Vagina (tissue), 2 donors: ENCODE results near the gene RICTOR. TPM values are rescaled to one million over a fixed set of nuclear protein-coding genes. Genes with fewer than 3 reads are reported as not detected.

Source experiments
- DNase-seq, 2 donors: peaks; one replicate each; pipeline ENCODE4 v3.0.0-alpha.2; 2017; ENCODE audit errors: extremely low spot score in 2 of 2
- H3K27ac ChIP-seq: fragments of 200-600 bp; sonication (generic); one replicate; pipeline ENCODE4 v1.5.1; 2019
- H3K27me3 ChIP-seq: fragments of 200-600 bp; sonication (generic); one replicate; pipeline ENCODE4 v1.5.1; 2019
- H3K36me3 ChIP-seq, 2 donors: fragments of 200-600 bp; sonication (generic); one replicate each; pipeline ENCODE4 v1.5.1; 2017 to 2019
- H3K4me1 ChIP-seq: fragments of 200-600 bp; sonication (generic); one replicate; pipeline ENCODE4 v1.5.1; 2019
- H3K4me3 ChIP-seq, 2 donors: fragments of 200-600 bp; sonication (generic); 1 replicate in 1 of 2; 2 replicates in 1 of 2; pipeline ENCODE4 v1.5.1; 2016 to 2019
- H3K9me3 ChIP-seq: fragments of 200-600 bp; sonication (generic); one replicate; pipeline ENCODE4 v1.5.1; 2019
- CTCF ChIP-seq, 3 experiments: fragments of 450-650 bp in 2 of 3; fragments of 200-600 bp in 1 of 3; sonication (generic) in 1 of 3; IDR thresholded peaks; one replicate each; pipeline ENCODE4 v1.5.1; 2017 to 2019; ENCODE audit warnings: antibody characterized with exemption in 3 of 3, mild to moderate bottlenecking in 2 of 3, moderate library complexity in 2 of 3
- POLR2A ChIP-seq, 2 donors: fragments of 450-650 bp; IDR thresholded peaks; one replicate each; pipeline ENCODE4 v1.6.1; 2017; ENCODE audit warnings: antibody characterized with exemption in 2 of 2, mild to moderate bottlenecking in 2 of 2, moderate library complexity in 2 of 2
- POLR2AphosphoS5 ChIP-seq, 2 donors: sonication (generic); formaldehyde crosslinking; IDR thresholded peaks; one replicate each; pipeline ENCODE4 v1.9.0; 2017; ENCODE audit warnings: antibody characterized with exemption in 2 of 2, mild to moderate bottlenecking in 2 of 2, low read depth in 1 of 2; ENCODE audit not compliant: insufficient read depth in 1 of 2
- intact Hi-C: fragments of 100-400 bp; cut with DNase I; formaldehyde crosslinking; loops from one replicate; pipeline ENCODE4 v1.15.1; 2023
- total RNA-seq: library from RNA; depleted of rRNA; stranded (reverse); fragments of >200 nt; gene quantifications from one replicate; pipeline ENCODE4 v1.2.3, GENCODE V29; 2016

The RICTOR gene
- total RNA-seq, 1 donor from 2014 or later, result 39.3 TPM

GRCh38 chr5:38953426-38954012 is 120.7 kb downstream of the RICTOR start:
- no peak for DNase-seq
- TF ChIP-seq POLR2AphosphoS5 (IDR thresholded peaks at IDR 0.05; ENCODE audit: insufficient read depth in 1 of 2, low read depth in 1 of 2) (no peak), POLR2A (IDR thresholded peaks at IDR 0.05) (no peak), CTCF (IDR thresholded peaks at IDR 0.05) (no peak)
- no peak overlapping the region for H3K4me3 ChIP-seq
- no peaks in the 10 kb centered on the region for H3K9me3 ChIP-seq
- H3K4me1 ChIP-seq, result no peaks in the 10 kb centered on the region
- H3K27me3 ChIP-seq, result no peaks in the 10 kb centered on the region
- H3K36me3 ChIP-seq, result peaks cover 0 to 50% of the 10 kb centered on the region in 2 donors
- H3K27ac ChIP-seq, result no peak overlapping the region
- intact Hi-C loops, result no loop called here

- TF ChIP-seq POLR2AphosphoS5 (IDR thresholded peaks at IDR 0.05; ENCODE audit: insufficient read depth in 1 of 2, low read depth in 1 of 2), result no peak
- no peak for TF ChIP-seq CTCF (IDR thresholded peaks at IDR 0.05)
- TF ChIP-seq POLR2A (IDR thresholded peaks at IDR 0.05), result no peak
- no peak for DNase-seq
- Histone ChIP-seq H3K27ac (no peak overlapping the region), H3K4me1 (no peaks in the 10 kb centered on the region), H3K36me3 (peaks cover 0 to 68% of the 10 kb centered on the region in 2 donors), H3K27me3 (no peaks in the 10 kb centered on the region), H3K9me3 (no peaks in the 10 kb centered on the region), H3K4me3 (no peak overlapping the region)
- intact Hi-C loops, result no loop called here
Observed at GRCh38 chr5:38948501-38948900, 125.7 kb downstream of the RICTOR start.

- H3K9me3 ChIP-seq, result no peaks in the 10 kb centered on the region
- H3K27me3 ChIP-seq, result no peaks in the 10 kb centered on the region
- H3K4me3 ChIP-seq, result no peak overlapping the region
- H3K27ac ChIP-seq, result no peak overlapping the region
- no peak for DNase-seq
- H3K36me3 ChIP-seq, result peaks cover 0 to 70% of the 10 kb centered on the region in 2 donors
- intact Hi-C loops, result no loop called here
- no peaks in the 10 kb centered on the region for H3K4me1 ChIP-seq
- TF ChIP-seq CTCF (IDR thresholded peaks at IDR 0.05), result no peak
- no peak for TF ChIP-seq POLR2A (IDR thresholded peaks at IDR 0.05)
- no peak for TF ChIP-seq POLR2AphosphoS5 (IDR thresholded peaks at IDR 0.05; ENCODE audit: insufficient read depth in 1 of 2, low read depth in 1 of 2)
Observed at GRCh38 chr5:38944282-38944681, 129.9 kb downstream of the RICTOR start.

GRCh38 chr5:38941912-38942311 is 132.3 kb downstream of the RICTOR start:
- TF ChIP-seq POLR2A (IDR thresholded peaks at IDR 0.05) (no peak), POLR2AphosphoS5 (IDR thresholded peaks at IDR 0.05; ENCODE audit: insufficient read depth in 1 of 2, low read depth in 1 of 2) (no peak), CTCF (IDR thresholded peaks at IDR 0.05) (no peak)
- H3K4me1 ChIP-seq, result no peaks in the 10 kb centered on the region
- no peaks in the 10 kb centered on the region for H3K9me3 ChIP-seq
- H3K4me3 ChIP-seq, result no peak overlapping the region
- no peaks in the 10 kb centered on the region for H3K27me3 ChIP-seq
- DNase-seq, result no peak
- no peak overlapping the region for H3K27ac ChIP-seq
- intact Hi-C loops, result no loop called here
- peaks cover 0 to 63% of the 10 kb centered on the region in 2 donors for H3K36me3 ChIP-seq

GRCh38 chr5:38940230-38940858 is 133.9 kb downstream of the RICTOR start:
- H3K27ac ChIP-seq, result no peak overlapping the region
- no peaks in the 10 kb centered on the region for H3K9me3 ChIP-seq
- no peaks in the 10 kb centered on the region for H3K27me3 ChIP-seq
- no peaks in the 10 kb centered on the region for H3K4me1 ChIP-seq
- intact Hi-C loops, result no loop called here
- DNase-seq, result no peak
- TF ChIP-seq POLR2A (IDR thresholded peaks at IDR 0.05) (no peak), CTCF (IDR thresholded peaks at IDR 0.05) (no peak), POLR2AphosphoS5 (IDR thresholded peaks at IDR 0.05; ENCODE audit: insufficient read depth in 1 of 2, low read depth in 1 of 2) (no peak)
- H3K4me3 ChIP-seq, result no peak overlapping the region
- peaks cover 0 to 49% of the 10 kb centered on the region in 2 donors for H3K36me3 ChIP-seq
